HepG2 (cell line): ENCODE data around the gene SNX13. TPM values are rescaled to one million over a fixed set of nuclear protein-coding genes. Genes with fewer than 3 reads are reported as not detected.

Experiments used
- ATAC-seq: fragments of 200-7000 bp; cut with Tn5 transposase; 3 replicates; pipeline ENCODE4 v1.9.1; 2020; ENCODE audit warnings: mild to moderate bottlenecking, moderate library complexity
- BruUV-seq: library from RNA; stranded (reverse); fragments of 400-500 nt; replicated peaks from 2 replicates; lab custom pipeline; 2021; lab: Mats Ljungman, UMichigan
- CTCF ChIA-PET: fragments of 300-600 bp; formaldehyde crosslinking; extraction: SDS; loops from one replicate; lab custom pipeline; 2021; ENCODE audit warnings: low total read pairs, inconsistent platforms, low intra/inter-chr PET ratio; lab: Yijun Ruan, JAX
- POLR2A ChIA-PET: fragments of 350-600 bp; sonication (Branson Sonifier 250); formaldehyde crosslinking; loops from one replicate; lab custom pipeline; 2020; ENCODE audit warnings: antibody characterized with exemption, inconsistent platforms; lab: Yijun Ruan, JAX
- DNase-seq: peaks from one replicate; pipeline ENCODE4 v3.0.0-alpha.2; 2015; ENCODE audit warnings: low spot score
- FAIRE-seq: peaks from 3 replicates; lab custom pipeline; 2011; peaks lifted over from hg19 to GRCh38; lab: Jason Lieb, UNC
- H2AFZ ChIP-seq: one replicate; pipeline ENCODE4 v1.6.1; 2011; ENCODE audit warnings: low read length, inconsistent platforms
- H3K27ac ChIP-seq: fragments of 300-600 bp; 3 replicates; pipeline ENCODE4 v1.8.0; 2011; ENCODE audit warnings: mixed run types, mild to moderate bottlenecking, mixed read lengths, low read length, inconsistent platforms; ENCODE audit not compliant: insufficient read depth; ENCODE audit errors: extremely low read length
- H3K27me3 ChIP-seq, 2 experiments: fragments of 200-600 bp in 1 of 2; 2 replicates in 1 of 2; 3 replicates in 1 of 2; pipeline versions ENCODE4 v1.6.0 to v1.8.0; 2011; ENCODE audit warnings: low read length in 2 of 2, mild to moderate bottlenecking in 2 of 2, moderate library complexity in 2 of 2, inconsistent platforms in 1 of 2; ENCODE audit not compliant: insufficient read depth in 2 of 2, control insufficient read depth in 1 of 2
- H3K36me3 ChIP-seq, 2 experiments: fragments of 200-600 bp in 1 of 2; replicated peaks in 1 of 2; 2 replicates in 1 of 2; 3 replicates in 1 of 2; pipeline versions ENCODE4 v1.5.1 to v1.8.0; 2011; ENCODE audit warnings: low read length in 2 of 2, inconsistent platforms in 1 of 2; ENCODE audit not compliant: insufficient read depth in 2 of 2, control insufficient read depth in 1 of 2
- H3K4me1 ChIP-seq: 2 replicates; pipeline ENCODE4 v1.5.1; 2012; ENCODE audit warnings: low read length, inconsistent platforms; ENCODE audit not compliant: insufficient read depth
- H3K4me2 ChIP-seq: 2 replicates; pipeline ENCODE4 v1.6.0; 2011; ENCODE audit warnings: low read depth, low read length, inconsistent platforms
- H3K4me3 ChIP-seq, 3 experiments: fragments of 200-600 bp in 1 of 3; sonication (generic), shearing (Covaris generic) in 1 of 3; replicated peaks in 1 of 3; 2 replicates each; pipeline ENCODE4 v1.5.1; 2011 to 2016; ENCODE audit warnings: low read length in 3 of 3, inconsistent platforms in 2 of 3, low read depth in 2 of 3, mild to moderate bottlenecking in 2 of 3, control low read depth in 1 of 3, mixed read lengths in 1 of 3; ENCODE audit not compliant: insufficient read depth in 1 of 3
- H3K79me2 ChIP-seq: one replicate; pipeline ENCODE4 v1.6.1; 2011; ENCODE audit warnings: low read length, inconsistent platforms; ENCODE audit not compliant: insufficient read depth
- H3K9ac ChIP-seq: 2 replicates; pipeline ENCODE4 v1.6.0; 2011; ENCODE audit warnings: mild to moderate bottlenecking, low read depth, low read length, inconsistent platforms; ENCODE audit not compliant: insufficient read depth
- H3K9me3 ChIP-seq: 2 replicates; pipeline ENCODE4 v1.5.1; 2012; ENCODE audit warnings: mild to moderate bottlenecking, low read length
- H4K20me1 ChIP-seq: 2 replicates; pipeline ENCODE4 v1.6.0; 2011; ENCODE audit warnings: inconsistent platforms, mild to moderate bottlenecking, low read length, moderate library complexity; ENCODE audit not compliant: insufficient read depth
- ARID5B ChIP-seq: IDR thresholded peaks from 2 replicates; pipeline ENCODE4 v1.4.0; 2020; ENCODE audit warnings: mild to moderate bottlenecking, missing genetic modification reagents
- HES4 ChIP-seq: sonication (generic); formaldehyde crosslinking; IDR thresholded peaks from 2 replicates; pipeline ENCODE4 v1.9.0; 2021; ENCODE audit warnings: mild to moderate bottlenecking, missing genetic modification reagents, borderline replicate concordance
- HMGXB4 ChIP-seq, 2 experiments: sonication (generic) in 1 of 2; formaldehyde crosslinking in 1 of 2; IDR thresholded peaks; 2 replicates each; pipeline versions ENCODE4 v1.4.0 to v1.6.1; 2018 to 2020; ENCODE audit warnings: missing genetic modification reagents in 2 of 2, borderline replicate concordance in 1 of 2, low read depth in 1 of 2, mild to moderate bottlenecking in 1 of 2, missing biosample characterization in 1 of 2
- HNF4G ChIP-seq, 2 experiments: sonication (generic) in 1 of 2; formaldehyde crosslinking in 1 of 2; IDR thresholded peaks; 2 replicates each; pipeline versions ENCODE4 v1.4.0 to v1.6.1; 2011 to 2020; ENCODE audit warnings: borderline replicate concordance in 2 of 2, low read depth in 2 of 2, mild to moderate bottlenecking in 2 of 2, low read length in 1 of 2, missing genetic modification reagents in 1 of 2, moderate library complexity in 1 of 2
- NR2F6 ChIP-seq, 2 experiments: IDR thresholded peaks; 2 replicates each; pipeline ENCODE4 v1.6.1; 2016; ENCODE audit warnings: antibody characterized with exemption in 1 of 2, mild to moderate bottlenecking in 1 of 2
- POLR2A ChIP-seq, 2 experiments: IDR thresholded peaks; 2 replicates each; pipeline ENCODE4 v1.6.1; 2011; ENCODE audit warnings: low read depth in 2 of 2, low read length in 2 of 2, mild to moderate bottlenecking in 1 of 2, moderate library complexity in 1 of 2; ENCODE audit not compliant: insufficient read depth in 1 of 2
- PPARG ChIP-seq: conservative IDR thresholded peaks from 2 replicates; pipeline ENCODE4 v1.6.1; 2016; ENCODE audit warnings: missing biosample characterization, missing genetic modification reagents
- RXRB ChIP-seq: IDR thresholded peaks from 2 replicates; pipeline ENCODE4 v1.6.1; 2016; ENCODE audit warnings: borderline replicate concordance, missing genetic modification reagents, missing compliant biosample characterization
- SAP130 ChIP-seq: IDR thresholded peaks from 2 replicates; pipeline ENCODE4 v1.6.1; 2016; ENCODE audit warnings: low read depth
- SATB2 ChIP-seq: sonication (generic); formaldehyde crosslinking; IDR thresholded peaks from 2 replicates; pipeline ENCODE4 v1.5.0; 2020; ENCODE audit warnings: missing genetic modification reagents
- SOX5 ChIP-seq: IDR thresholded peaks from 2 replicates; pipeline ENCODE4 v1.6.1; 2016; ENCODE audit warnings: borderline replicate concordance
- ZGPAT ChIP-seq: IDR thresholded peaks from 2 replicates; pipeline ENCODE4 v1.6.1; 2016; ENCODE audit warnings: mild to moderate bottlenecking
- ZNF468 ChIP-seq: sonication (generic); formaldehyde crosslinking; IDR thresholded peaks from 2 replicates; pipeline ENCODE4 v1.8.0; 2022; ENCODE audit warnings: mild to moderate bottlenecking, moderate library complexity, missing genetic modification reagents
- ZNF552 ChIP-seq: sonication (generic); formaldehyde crosslinking; IDR thresholded peaks from 2 replicates; pipeline ENCODE4 v1.9.0; 2022; ENCODE audit warnings: missing genetic modification reagents, mild to moderate bottlenecking, borderline replicate concordance
- in situ Hi-C: cut with HindIII; loops from 2 replicates; pipeline ENCODE4 v1.10.0; 2017; ENCODE audit warnings: low pct_unique_long_range_greater_than_20kb; ENCODE audit not compliant: extremely low pct_ligation_motif_present
- intact Hi-C: fragments of 100-400 bp; cut with micrococcal nuclease; formaldehyde crosslinking; loops from one replicate; pipeline ENCODE4 v1.10.0; 2022; ENCODE audit not compliant: unreplicated experiment
- polyA plus RNA-seq, 8 experiments: library from polyadenylated mRNA; depleted of rRNA in 3 of 8; stranded (reverse) in 7 of 8; unstranded in 1 of 8; fragments of >200 nt; fragmentation: Illumina TruSeq in 4 of 8; extraction: Trizol in 4 of 8; gene quantifications; 2 replicates each; pipeline versions ENCODE4 v1.2.1 to v1.2.3, GENCODE V29; 2011 to 2016; ENCODE audit warnings: low read depth in 4 of 8, missing spikeins in 1 of 8, mixed read lengths in 1 of 8; ENCODE audit not compliant: insufficient read depth in 1 of 8
- total RNA-seq, 5 experiments: library from RNA; depleted of rRNA; stranded (reverse); fragments of >200 nt; fragmentation: Illumina TruSeq; extraction: Trizol; gene quantifications; 2 replicates each; pipeline ENCODE4 v1.2.3, GENCODE V29; 2016; ENCODE audit warnings: low read depth in 1 of 5
- TF ChIP-seq, protein P1 (sequence below): sonication (generic); formaldehyde crosslinking; IDR thresholded peaks from 2 replicates; pipeline ENCODE4 v1.8.1; 2023; ENCODE audit warnings: mild to moderate bottlenecking, missing genetic modification reagents

The SNX13 gene
- total and polyA plus RNA-seq, 2 of the 13 experiments (the other 11 are each of a cell fraction or from before 2014, with no cell fraction given), result 14.3 to 32.3 TPM

GRCh38 chr7:17903337-17903736 lies 37.0 kb downstream of the SNX13 start:
- peak; percentile 30 for DNase-seq
- Histone ChIP-seq H3K27ac (no peak overlapping the region), H2AFZ (no peak overlapping the region), H3K9me3 (no peaks in the 10 kb centered on the region), H3K27me3 (no peaks in the 10 kb centered on the region), H3K79me2 (peaks cover 30% of the 10 kb centered on the region), H3K36me3 (no peaks in the 10 kb centered on the region), H3K9ac (no peak overlapping the region), H4K20me1 (no peaks in the 10 kb centered on the region), H3K4me2 (peak overlapping the region; percentile 9; the same call in 1 of the 2 replicates), H3K4me1 (peaks cover 20% of the 10 kb centered on the region), H3K4me3 (no peak overlapping the region)
- ChIA-PET CTCF (no interaction called here), POLR2A (no interaction called here)
- no peak for FAIRE-seq
- BruUV-seq, result no TSS peak
- intact Hi-C loops (no loop called here), in situ Hi-C loops (no loop called here)
- 0 out of 3 replicates have a peak, but pooled peaks have one; percentile 43 for ATAC-seq
- 0 out of 2 replicates have a peak, but pooled peaks have one; percentile 28 for TF ChIP-seq PPARG (CRISPR knock-in tag)
- no peak for TF ChIP-seq POLR2A (IDR thresholded peaks at IDR 0.05; ENCODE audit: insufficient read depth in 1 of 2, low read depth in 2 of 2, low read length in 2 of 2)
- TF ChIP-seq HNF4G (IDR thresholded peaks at IDR 0.05; ENCODE audit: borderline replicate concordance, low read depth, low read length), result peak; percentile 38; the same call in 1 of the 2 replicates
- no peak for TF ChIP-seq HNF4G (CRISPR knock-in tag; IDR thresholded peaks at IDR 0.05; ENCODE audit: borderline replicate concordance, low read depth)
- TF ChIP-seq SATB2 (CRISPR knock-in tag), result no peak
- TF ChIP-seq, protein P1, sequence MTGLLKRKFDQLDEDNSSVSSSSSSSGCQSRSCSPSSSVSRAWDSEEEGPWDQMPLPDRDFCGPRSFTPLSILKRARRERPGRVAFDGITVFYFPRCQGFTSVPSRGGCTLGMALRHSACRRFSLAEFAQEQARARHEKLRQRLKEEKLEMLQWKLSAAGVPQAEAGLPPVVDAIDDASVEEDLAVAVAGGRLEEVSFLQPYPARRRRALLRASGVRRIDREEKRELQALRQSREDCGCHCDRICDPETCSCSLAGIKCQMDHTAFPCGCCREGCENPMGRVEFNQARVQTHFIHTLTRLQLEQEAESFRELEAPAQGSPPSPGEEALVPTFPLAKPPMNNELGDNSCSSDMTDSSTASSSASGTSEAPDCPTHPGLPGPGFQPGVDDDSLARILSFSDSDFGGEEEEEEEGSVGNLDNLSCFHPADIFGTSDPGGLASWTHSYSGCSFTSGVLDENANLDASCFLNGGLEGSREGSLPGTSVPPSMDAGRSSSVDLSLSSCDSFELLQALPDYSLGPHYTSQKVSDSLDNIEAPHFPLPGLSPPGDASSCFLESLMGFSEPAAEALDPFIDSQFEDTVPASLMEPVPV (CRISPR knock-in tag), result no peak
- no peak for TF ChIP-seq NR2F6 (IDR thresholded peaks at IDR 0.05)
- peak; percentile 31; the same call in 1 of the 2 replicates for TF ChIP-seq NR2F6 (CRISPR knock-in tag; IDR thresholded peaks at IDR 0.05)
- TF ChIP-seq ZNF552 (CRISPR knock-in tag), result no peak
- 0 out of 2 replicates have a peak, but pooled peaks have one; percentile 29 for TF ChIP-seq RXRB (CRISPR knock-in tag)
- TF ChIP-seq ZNF468 (CRISPR knock-in tag), result no peak
- TF ChIP-seq ZGPAT (CRISPR knock-in tag), result peak; percentile 43; the same call in 1 of the 2 replicates
- TF ChIP-seq HMGXB4 (CRISPR knock-in tag; IDR thresholded peaks at IDR 0.05; ENCODE audit: borderline replicate concordance in 1 of 2, low read depth in 1 of 2), result no peak
- no peak for TF ChIP-seq HES4 (CRISPR knock-in tag)
- peak; percentile 71 for TF ChIP-seq ARID5B
- TF ChIP-seq SOX5 (CRISPR knock-in tag), result peak; percentile 77
- TF ChIP-seq SAP130 (CRISPR knock-in tag), result 0 out of 2 replicates have a peak, but pooled peaks have one; percentile 12
